HepG2 (cell line): ENCODE results near the gene SEL1L2. TPM values are rescaled to one million over a fixed set of nuclear protein-coding genes. Genes with fewer than 3 reads are reported as not detected.

Source experiments
- ATAC-seq: fragments of 200-7000 bp; cut with Tn5 transposase; 3 replicates; pipeline ENCODE4 v1.9.1; 2020; ENCODE audit warnings: mild to moderate bottlenecking, moderate library complexity
- BruUV-seq: library from RNA; stranded (reverse); fragments of 400-500 nt; replicated peaks from 2 replicates; lab custom pipeline; 2021; lab: Mats Ljungman, UMichigan
- CTCF ChIA-PET: fragments of 300-600 bp; formaldehyde crosslinking; extraction: SDS; loops from one replicate; lab custom pipeline; 2021; ENCODE audit warnings: low total read pairs, inconsistent platforms, low intra/inter-chr PET ratio; lab: Yijun Ruan, JAX
- POLR2A ChIA-PET: fragments of 350-600 bp; sonication (Branson Sonifier 250); formaldehyde crosslinking; loops from one replicate; lab custom pipeline; 2020; ENCODE audit warnings: antibody characterized with exemption, inconsistent platforms; lab: Yijun Ruan, JAX
- DNase-seq: peaks from one replicate; pipeline ENCODE4 v3.0.0-alpha.2; 2015; ENCODE audit warnings: low spot score
- FAIRE-seq: peaks from 3 replicates; lab custom pipeline; 2011; peaks lifted over from hg19 to GRCh38; lab: Jason Lieb, UNC
- H2AFZ ChIP-seq: one replicate; pipeline ENCODE4 v1.6.1; 2011; ENCODE audit warnings: low read length, inconsistent platforms
- H3K27ac ChIP-seq: fragments of 300-600 bp; 3 replicates; pipeline ENCODE4 v1.8.0; 2011; ENCODE audit warnings: mixed run types, mild to moderate bottlenecking, mixed read lengths, low read length, inconsistent platforms; ENCODE audit not compliant: insufficient read depth; ENCODE audit errors: extremely low read length
- H3K27me3 ChIP-seq, 2 experiments: fragments of 200-600 bp in 1 of 2; 2 replicates in 1 of 2; 3 replicates in 1 of 2; pipeline versions ENCODE4 v1.6.0 to v1.8.0; 2011; ENCODE audit warnings: low read length in 2 of 2, mild to moderate bottlenecking in 2 of 2, moderate library complexity in 2 of 2, inconsistent platforms in 1 of 2; ENCODE audit not compliant: insufficient read depth in 2 of 2, control insufficient read depth in 1 of 2
- H3K36me3 ChIP-seq, 2 experiments: fragments of 200-600 bp in 1 of 2; replicated peaks in 1 of 2; 2 replicates in 1 of 2; 3 replicates in 1 of 2; pipeline versions ENCODE4 v1.5.1 to v1.8.0; 2011; ENCODE audit warnings: low read length in 2 of 2, inconsistent platforms in 1 of 2; ENCODE audit not compliant: insufficient read depth in 2 of 2, control insufficient read depth in 1 of 2
- H3K4me1 ChIP-seq: 2 replicates; pipeline ENCODE4 v1.5.1; 2012; ENCODE audit warnings: low read length, inconsistent platforms; ENCODE audit not compliant: insufficient read depth
- H3K4me2 ChIP-seq: 2 replicates; pipeline ENCODE4 v1.6.0; 2011; ENCODE audit warnings: low read depth, low read length, inconsistent platforms
- H3K4me3 ChIP-seq, 3 experiments: fragments of 200-600 bp in 1 of 3; sonication (generic), shearing (Covaris generic) in 1 of 3; replicated peaks in 1 of 3; 2 replicates each; pipeline ENCODE4 v1.5.1; 2011 to 2016; ENCODE audit warnings: low read length in 3 of 3, inconsistent platforms in 2 of 3, low read depth in 2 of 3, mild to moderate bottlenecking in 2 of 3, control low read depth in 1 of 3, mixed read lengths in 1 of 3; ENCODE audit not compliant: insufficient read depth in 1 of 3
- H3K79me2 ChIP-seq: one replicate; pipeline ENCODE4 v1.6.1; 2011; ENCODE audit warnings: low read length, inconsistent platforms; ENCODE audit not compliant: insufficient read depth
- H3K9ac ChIP-seq: 2 replicates; pipeline ENCODE4 v1.6.0; 2011; ENCODE audit warnings: mild to moderate bottlenecking, low read depth, low read length, inconsistent platforms; ENCODE audit not compliant: insufficient read depth
- H3K9me3 ChIP-seq: 2 replicates; pipeline ENCODE4 v1.5.1; 2012; ENCODE audit warnings: mild to moderate bottlenecking, low read length
- H4K20me1 ChIP-seq: 2 replicates; pipeline ENCODE4 v1.6.0; 2011; ENCODE audit warnings: inconsistent platforms, mild to moderate bottlenecking, low read length, moderate library complexity; ENCODE audit not compliant: insufficient read depth
- ARID2 ChIP-seq: sonication (generic); formaldehyde crosslinking; IDR thresholded peaks from 2 replicates; pipeline ENCODE4 v1.8.1; 2022; ENCODE audit warnings: mild to moderate bottlenecking, missing genetic modification reagents, borderline replicate concordance
- CBX5 ChIP-seq: sonication (generic); formaldehyde crosslinking; IDR thresholded peaks from 2 replicates; pipeline ENCODE4 v1.4.0; 2020; ENCODE audit warnings: missing genetic modification reagents, borderline replicate concordance
- HES4 ChIP-seq: sonication (generic); formaldehyde crosslinking; IDR thresholded peaks from 2 replicates; pipeline ENCODE4 v1.9.0; 2021; ENCODE audit warnings: mild to moderate bottlenecking, missing genetic modification reagents, borderline replicate concordance
- HNF4A ChIP-seq: sonication (generic); formaldehyde crosslinking; IDR thresholded peaks from 2 replicates; pipeline ENCODE4 v1.4.0; 2020; ENCODE audit warnings: missing genetic modification reagents
- KLF9 ChIP-seq: IDR thresholded peaks from 2 replicates; pipeline ENCODE4 v1.6.1; 2016; ENCODE audit warnings: low read depth
- MIER3 ChIP-seq: IDR thresholded peaks from 2 replicates; pipeline ENCODE4 v1.6.1; 2016; ENCODE audit warnings: missing compliant biosample characterization, borderline replicate concordance
- MXI1 ChIP-seq: IDR thresholded peaks from 3 replicates; pipeline ENCODE4 v1.6.1; 2012; ENCODE audit warnings: low read depth, low read length, inconsistent platforms, borderline replicate concordance
- MYNN ChIP-seq: sonication (generic); formaldehyde crosslinking; IDR thresholded peaks from 2 replicates; pipeline ENCODE4 v1.4.0; 2020; ENCODE audit warnings: mild to moderate bottlenecking, low read depth, missing genetic modification reagents
- NR2F2 ChIP-seq: IDR thresholded peaks from 2 replicates; pipeline ENCODE4 v1.6.1; 2012; ENCODE audit warnings: low read depth, inconsistent platforms, borderline replicate concordance
- SOX13 ChIP-seq, 3 experiments: fragments of 450-650 bp in 1 of 3; sonication (generic) in 1 of 3; formaldehyde crosslinking in 1 of 3; IDR thresholded peaks in 2 of 3; conservative IDR thresholded peaks in 1 of 3; 2 replicates each; pipeline versions ENCODE4 v1.5.0 to v1.6.1; 2016 to 2020; ENCODE audit warnings: antibody characterized with exemption in 1 of 3, mild to moderate bottlenecking in 1 of 3, missing compliant biosample characterization in 1 of 3, missing genetic modification reagents in 1 of 3, moderate library complexity in 1 of 3
- SUZ12 ChIP-seq: fragments of 150-350 bp; IDR thresholded peaks from 2 replicates; pipeline ENCODE4 v1.6.1; 2014; ENCODE audit warnings: low read depth, low read length
- ZNF414 ChIP-seq: sonication (generic); formaldehyde crosslinking; IDR thresholded peaks from 2 replicates; pipeline ENCODE4 v1.5.0; 2020; ENCODE audit warnings: missing genetic modification reagents
- ZNF7 ChIP-seq: IDR thresholded peaks from 2 replicates; pipeline ENCODE4 v1.6.1; 2016; ENCODE audit warnings: missing biosample characterization, missing genetic modification reagents
- ZNF782 ChIP-seq: sonication (generic); formaldehyde crosslinking; IDR thresholded peaks from 2 replicates; pipeline ENCODE4 v1.4.0; 2020; ENCODE audit warnings: missing genetic modification reagents, mild to moderate bottlenecking, borderline replicate concordance
- WGBS: methylation state at CpG from one replicate; pipeline ENCODE4 v1.1.6; 2017; ENCODE audit warnings: low lambda C conversion rate; 5-methylcytosine and 5-hydroxymethylcytosine counted together
- in situ Hi-C: cut with HindIII; loops from 2 replicates; pipeline ENCODE4 v1.10.0; 2017; ENCODE audit warnings: low pct_unique_long_range_greater_than_20kb; ENCODE audit not compliant: extremely low pct_ligation_motif_present
- intact Hi-C: fragments of 100-400 bp; cut with micrococcal nuclease; formaldehyde crosslinking; loops from one replicate; pipeline ENCODE4 v1.10.0; 2022; ENCODE audit not compliant: unreplicated experiment
- polyA plus RNA-seq, 8 experiments: library from polyadenylated mRNA; depleted of rRNA in 3 of 8; stranded (reverse) in 7 of 8; unstranded in 1 of 8; fragments of >200 nt; fragmentation: Illumina TruSeq in 4 of 8; extraction: Trizol in 4 of 8; gene quantifications; 2 replicates each; pipeline versions ENCODE4 v1.2.1 to v1.2.3, GENCODE V29; 2011 to 2016; ENCODE audit warnings: low read depth in 4 of 8, missing spikeins in 1 of 8, mixed read lengths in 1 of 8; ENCODE audit not compliant: insufficient read depth in 1 of 8
- total RNA-seq, 5 experiments: library from RNA; depleted of rRNA; stranded (reverse); fragments of >200 nt; fragmentation: Illumina TruSeq; extraction: Trizol; gene quantifications; 2 replicates each; pipeline ENCODE4 v1.2.3, GENCODE V29; 2016; ENCODE audit warnings: low read depth in 1 of 5
- TF ChIP-seq, protein P1 (sequence below): sonication (generic); formaldehyde crosslinking; IDR thresholded peaks from 2 replicates; pipeline ENCODE4 v1.5.1; 2020; ENCODE audit warnings: missing genetic modification reagents, mild to moderate bottlenecking, borderline replicate concordance
- TF ChIP-seq, protein P2 (sequence below): IDR thresholded peaks from 2 replicates; pipeline ENCODE4 v1.6.1; 2016; ENCODE audit warnings: low read depth

The SEL1L2 gene
- total and polyA plus RNA-seq, 2 of the 13 experiments (the other 11 are each of a cell fraction or from before 2014, with no cell fraction given), result not detected

GRCh38 chr20:13857304-13857703 is 133.1 kb downstream of the SEL1L2 start:
- Histone ChIP-seq H3K27me3 (peaks cover 0 to 12% of the 10 kb centered on the region in 2 experiments; a peak in 2 of 5 replicates), H3K9ac (no peak overlapping the region), H4K20me1 (no peaks in the 10 kb centered on the region), H3K36me3 (no peaks in the 10 kb centered on the region), H3K79me2 (no peaks in the 10 kb centered on the region), H3K4me3 (no peak overlapping the region), H3K4me2 (no peak overlapping the region), H3K9me3 (no peaks in the 10 kb centered on the region), H3K27ac (no peak overlapping the region), H3K4me1 (no peaks in the 10 kb centered on the region), H2AFZ (no peak overlapping the region)
- no peak for FAIRE-seq
- TF ChIP-seq, protein P1, sequence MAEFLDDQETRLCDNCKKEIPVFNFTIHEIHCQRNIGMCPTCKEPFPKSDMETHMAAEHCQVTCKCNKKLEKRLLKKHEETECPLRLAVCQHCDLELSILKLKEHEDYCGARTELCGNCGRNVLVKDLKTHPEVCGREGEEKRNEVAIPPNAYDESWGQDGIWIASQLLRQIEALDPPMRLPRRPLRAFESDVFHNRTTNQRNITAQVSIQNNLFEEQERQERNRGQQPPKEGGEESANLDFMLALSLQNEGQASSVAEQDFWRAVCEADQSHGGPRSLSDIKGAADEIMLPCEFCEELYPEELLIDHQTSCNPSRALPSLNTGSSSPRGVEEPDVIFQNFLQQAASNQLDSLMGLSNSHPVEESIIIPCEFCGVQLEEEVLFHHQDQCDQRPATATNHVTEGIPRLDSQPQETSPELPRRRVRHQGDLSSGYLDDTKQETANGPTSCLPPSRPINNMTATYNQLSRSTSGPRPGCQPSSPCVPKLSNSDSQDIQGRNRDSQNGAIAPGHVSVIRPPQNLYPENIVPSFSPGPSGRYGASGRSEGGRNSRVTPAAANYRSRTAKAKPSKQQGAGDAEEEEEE (CRISPR knock-in tag), result no peak
- TF ChIP-seq SOX13 (IDR thresholded peaks at IDR 0.05), result no peak
- no peak for TF ChIP-seq SOX13 (CRISPR knock-in tag; conservative IDR thresholded peaks at IDR 0.05 in 1 of 2, IDR thresholded peaks at IDR 0.05 in 1 of 2)
- TF ChIP-seq MYNN, result no peak
- intact Hi-C loops, result no loop called here
- no peak for ATAC-seq
- BruUV-seq, result no TSS peak
- CTCF ChIA-PET, result no interaction called here
- POLR2A ChIA-PET, result no interaction called here
- DNase-seq, result no peak
- 9% methylated on average over 3 of the region's 3 CpGs for WGBS
- in situ Hi-C loops, result no loop called here

DNA sequence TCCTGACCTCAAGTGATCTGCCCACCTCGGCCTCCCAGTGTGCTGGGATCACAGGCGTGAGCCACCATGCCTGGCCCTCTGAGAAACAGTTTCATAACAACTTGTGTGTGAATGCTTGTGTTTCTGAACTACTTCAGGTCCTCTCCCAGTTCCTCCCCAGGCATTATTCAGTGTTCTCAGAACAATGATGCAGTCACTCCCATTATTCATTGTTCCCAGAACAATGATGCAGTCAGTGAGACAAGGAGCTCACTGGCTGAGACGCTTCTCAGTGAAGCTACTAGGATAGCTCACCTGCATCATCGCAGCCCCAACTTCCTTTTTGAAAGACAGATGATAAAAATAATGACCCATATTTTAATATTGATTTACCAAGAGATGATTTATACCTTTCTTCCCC is 134.1 kb downstream of the SEL1L2 start:
- no peak overlapping the region for H3K27ac ChIP-seq
- ATAC-seq, result no peak
- no peak for DNase-seq
- no peak overlapping the region for H2AFZ ChIP-seq
- peaks cover 0 to 9% of the 10 kb centered on the region in 2 experiments; a peak in 2 of 5 replicates for H3K27me3 ChIP-seq
- no peak for FAIRE-seq
- no peaks in the 10 kb centered on the region for H3K36me3 ChIP-seq
- under 1% methylated on average over 4 of the region's 4 CpGs for WGBS
- no TSS peak for BruUV-seq
- POLR2A ChIA-PET, result no interaction called here
- H3K4me3 ChIP-seq, result no peak overlapping the region
- CTCF ChIA-PET, result no interaction called here
- intact Hi-C loops (no loop called here), in situ Hi-C loops (no loop called here)
- H4K20me1 ChIP-seq, result no peaks in the 10 kb centered on the region
- H3K4me2 ChIP-seq, result no peak overlapping the region
- H3K9ac ChIP-seq, result no peak overlapping the region
- H3K9me3 ChIP-seq, result no peaks in the 10 kb centered on the region
- H3K4me1 ChIP-seq, result no peaks in the 10 kb centered on the region
- H3K79me2 ChIP-seq, result no peaks in the 10 kb centered on the region
- no peak for TF ChIP-seq HNF4A (CRISPR knock-in tag)
- no peak for TF ChIP-seq MIER3 (CRISPR knock-in tag)
- no peak for TF ChIP-seq ARID2 (CRISPR knock-in tag)
- TF ChIP-seq ZNF782 (CRISPR knock-in tag), result no peak
- TF ChIP-seq, protein P2, sequence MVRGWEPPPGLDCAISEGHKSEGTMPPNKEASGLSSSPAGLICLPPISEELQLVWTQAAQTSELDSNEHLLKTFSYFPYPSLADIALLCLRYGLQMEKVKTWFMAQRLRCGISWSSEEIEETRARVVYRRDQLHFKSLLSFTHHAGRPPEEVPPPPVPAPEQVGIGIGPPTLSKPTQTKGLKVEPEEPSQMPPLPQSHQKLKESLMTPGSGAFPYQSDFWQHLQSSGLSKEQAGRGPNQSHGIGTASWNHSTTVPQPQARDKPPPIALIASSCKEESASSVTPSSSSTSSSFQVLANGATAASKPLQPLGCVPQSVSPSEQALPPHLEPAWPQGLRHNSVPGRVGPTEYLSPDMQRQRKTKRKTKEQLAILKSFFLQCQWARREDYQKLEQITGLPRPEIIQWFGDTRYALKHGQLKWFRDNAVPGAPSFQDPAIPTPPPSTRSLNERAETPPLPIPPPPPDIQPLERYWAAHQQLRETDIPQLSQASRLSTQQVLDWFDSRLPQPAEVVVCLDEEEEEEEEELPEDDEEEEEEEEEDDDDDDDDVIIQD (CRISPR knock-in tag), result no peak
- no peak for TF ChIP-seq CBX5 (CRISPR knock-in tag)
- no peak for TF ChIP-seq KLF9 (CRISPR knock-in tag)
- TF ChIP-seq SUZ12, result no peak
- TF ChIP-seq ZNF414, result no peak
- no peak for TF ChIP-seq MXI1
- TF ChIP-seq HES4 (CRISPR knock-in tag), result no peak
- no peak for TF ChIP-seq NR2F2
- TF ChIP-seq ZNF7 (CRISPR knock-in tag), result no peak
